Endothelial cell of umbilical vein (primary cell): ENCODE results near the gene NUSAP1.

Source experiments
- CTCF ChIP-seq, 2 donors: IDR thresholded peaks; 1 replicate in 1 of 2; 2 replicates in 1 of 2; pipeline ENCODE4 v1.5.1; 2011; ENCODE audit warnings: low read length in 2 of 2, mild to moderate bottlenecking in 2 of 2, moderate library complexity in 2 of 2, control low read depth in 1 of 2, inconsistent platforms in 1 of 2, low read depth in 1 of 2; ENCODE audit not compliant: insufficient read depth in 1 of 2; ENCODE audit errors: extremely low read depth in 1 of 2
- EZH2 ChIP-seq: IDR thresholded peaks from 2 replicates; pipeline ENCODE4 v1.6.1; 2012; ENCODE audit warnings: borderline replicate concordance, low read depth, mild to moderate bottlenecking, moderate library complexity, low read length, inconsistent platforms; ENCODE audit not compliant: severe bottlenecking
- FOS ChIP-seq: IDR thresholded peaks from 2 replicates; pipeline ENCODE4 v1.6.1; 2011; ENCODE audit warnings: mild to moderate bottlenecking, low read length, moderate library complexity, borderline replicate concordance; ENCODE audit not compliant: insufficient read depth
- MAX ChIP-seq: IDR thresholded peaks from 2 replicates; pipeline ENCODE4 v1.6.1; 2011; ENCODE audit not compliant: insufficient read depth, insufficient read length
- MYC ChIP-seq: IDR thresholded peaks from one replicate; pipeline ENCODE4 v1.6.1; 2011; ENCODE audit warnings: mild to moderate bottlenecking, low read depth, low read length
- POLR2A ChIP-seq: IDR thresholded peaks from 2 replicates; pipeline ENCODE4 v1.6.1; 2012; ENCODE audit warnings: low read depth, mild to moderate bottlenecking, control low read depth, low read length
- POLR2AphosphoS5 ChIP-seq: IDR thresholded peaks from 2 replicates; pipeline ENCODE4 v1.6.1; 2012; ENCODE audit warnings: low read depth, mild to moderate bottlenecking, control low read depth, low read length, moderate library complexity; ENCODE audit not compliant: insufficient read depth

DNA sequence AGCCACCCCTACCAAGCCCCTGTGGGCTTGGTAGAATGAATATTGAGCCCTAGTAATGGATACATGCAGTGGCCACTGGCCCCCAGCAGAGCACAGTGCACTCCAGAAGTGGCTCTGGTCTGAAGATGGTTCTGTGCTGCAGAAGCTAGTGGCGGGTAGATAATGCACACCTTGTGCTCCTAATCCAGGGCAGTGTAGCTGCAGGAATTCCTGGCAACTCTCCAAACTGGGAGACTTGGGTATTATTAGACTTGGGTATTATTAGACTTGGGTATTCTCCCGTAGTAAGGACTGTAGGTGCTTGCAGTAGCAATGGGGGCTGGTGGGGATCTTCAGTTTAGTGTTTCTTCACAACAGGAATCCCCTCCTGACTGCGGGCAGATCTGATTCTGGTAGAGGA is 34.7 kb downstream of the NUSAP1 start:
- no peak for TF ChIP-seq CTCF (IDR thresholded peaks at IDR 0.05; ENCODE audit: extremely low read depth in 1 of 2, insufficient read depth in 1 of 2, low read depth in 1 of 2, low read length in 2 of 2)
- no peak for TF ChIP-seq POLR2AphosphoS5
- no peak for TF ChIP-seq MAX
- TF ChIP-seq POLR2A, result no peak
- no peak for TF ChIP-seq EZH2
- no peak for TF ChIP-seq FOS
- TF ChIP-seq MYC, result no peak
